Fibroblast of lung (primary cell): ENCODE measurements around the gene NRG2. TPM values are rescaled to one million over a fixed set of nuclear protein-coding genes. Genes with fewer than 3 reads are reported as not detected.

Source experiments
- DNase-seq, 2 donors: peaks; one replicate each; pipeline versions ENCODE4 v3.0.0 to v3.0.0-alpha.2; 2010; ENCODE audit warnings: low read depth in 2 of 2
- H2AFZ ChIP-seq: 2 replicates; pipeline ENCODE4 v1.5.1; 2012; ENCODE audit warnings: low read length, control low read depth, inconsistent platforms
- H3K27ac ChIP-seq: 2 replicates; pipeline ENCODE4 v1.5.1; 2011; ENCODE audit warnings: low read length, control low read depth; ENCODE audit not compliant: insufficient read depth
- H3K27me3 ChIP-seq: 2 replicates; pipeline ENCODE4 v1.5.1; 2011; ENCODE audit warnings: mild to moderate bottlenecking, low read length; ENCODE audit not compliant: control insufficient read depth, insufficient read depth
- H3K36me3 ChIP-seq: 2 replicates; pipeline ENCODE4 v1.5.1; 2011; ENCODE audit warnings: low read length; ENCODE audit not compliant: control insufficient read depth, insufficient read depth
- H3K4me1 ChIP-seq: 2 replicates; pipeline ENCODE4 v1.5.1; 2011; ENCODE audit warnings: low read length; ENCODE audit not compliant: control insufficient read depth, insufficient read depth; ENCODE audit errors: extremely low read depth
- H3K4me2 ChIP-seq: 2 replicates; pipeline ENCODE4 v1.5.1; 2011; ENCODE audit warnings: low read length, control low read depth; ENCODE audit not compliant: insufficient read depth; ENCODE audit errors: extremely low read depth
- H3K4me3 ChIP-seq, 4 experiments: fragments of 200-600 bp in 1 of 4; sonication (generic) in 1 of 4; replicated peaks in 1 of 4; 2 replicates each; pipeline ENCODE4 v1.5.1; 2011 to 2016; ENCODE audit warnings: low read length in 4 of 4, low read depth in 3 of 4, mild to moderate bottlenecking in 3 of 4, control low read depth in 2 of 4, inconsistent platforms in 1 of 4, mixed read lengths in 1 of 4; ENCODE audit not compliant: insufficient read depth in 1 of 4; ENCODE audit errors: control extremely low read depth in 1 of 4
- H3K79me2 ChIP-seq: 2 replicates; pipeline ENCODE4 v1.5.1; 2012; ENCODE audit warnings: mild to moderate bottlenecking, low read length, inconsistent platforms; ENCODE audit not compliant: control insufficient read depth, insufficient read depth
- H3K9ac ChIP-seq: 2 replicates; pipeline ENCODE4 v1.5.1; 2011; ENCODE audit warnings: mild to moderate bottlenecking, low read length, control low read depth; ENCODE audit not compliant: insufficient read depth
- H3K9me3 ChIP-seq: 2 replicates; pipeline ENCODE4 v1.5.1; 2012; ENCODE audit warnings: low read depth, low read length; ENCODE audit not compliant: control insufficient read depth, insufficient read depth
- H4K20me1 ChIP-seq: 2 replicates; pipeline ENCODE4 v1.5.1; 2011; ENCODE audit warnings: low read length; ENCODE audit not compliant: control insufficient read depth, insufficient read depth; ENCODE audit errors: extremely low read depth
- EZH2 ChIP-seq: IDR thresholded peaks from 2 replicates; pipeline ENCODE4 v1.5.1; 2012; ENCODE audit warnings: low read length, control low read depth, mild to moderate bottlenecking; ENCODE audit errors: missing control alignments
- polyA plus RNA-seq, 2 donors: library from polyadenylated mRNA; depleted of rRNA in 1 of 2; stranded (reverse) in 1 of 2; unstranded in 1 of 2; fragments of >200 nt; gene quantifications; 2 replicates each; pipeline ENCODE4 v1.2.1, GENCODE V29; 2011 to 2012; ENCODE audit warnings: missing spikeins in 1 of 2
- total RNA-seq: library from RNA; depleted of rRNA; stranded (reverse); fragments of >200 nt; gene quantifications from 2 replicates; pipeline ENCODE4 v1.2.1, GENCODE V29; 2014
- TF ChIP-seq, protein P1 (sequence below), 2 donors: IDR thresholded peaks in 1 of 2; conservative IDR thresholded peaks in 1 of 2; 1 replicate in 1 of 2; 2 replicates in 1 of 2; pipeline ENCODE4 v1.5.1; 2011 to 2012; ENCODE audit warnings: low read length in 2 of 2, control low read depth in 1 of 2, inconsistent platforms in 1 of 2, low read depth in 1 of 2, mild to moderate bottlenecking in 1 of 2

The NRG2 gene
- total and polyA plus RNA-seq, 2 donors (not counting 1 experiment from before 2014, with no cell fraction given), result 0.28 to 1.3 TPM

DNA sequence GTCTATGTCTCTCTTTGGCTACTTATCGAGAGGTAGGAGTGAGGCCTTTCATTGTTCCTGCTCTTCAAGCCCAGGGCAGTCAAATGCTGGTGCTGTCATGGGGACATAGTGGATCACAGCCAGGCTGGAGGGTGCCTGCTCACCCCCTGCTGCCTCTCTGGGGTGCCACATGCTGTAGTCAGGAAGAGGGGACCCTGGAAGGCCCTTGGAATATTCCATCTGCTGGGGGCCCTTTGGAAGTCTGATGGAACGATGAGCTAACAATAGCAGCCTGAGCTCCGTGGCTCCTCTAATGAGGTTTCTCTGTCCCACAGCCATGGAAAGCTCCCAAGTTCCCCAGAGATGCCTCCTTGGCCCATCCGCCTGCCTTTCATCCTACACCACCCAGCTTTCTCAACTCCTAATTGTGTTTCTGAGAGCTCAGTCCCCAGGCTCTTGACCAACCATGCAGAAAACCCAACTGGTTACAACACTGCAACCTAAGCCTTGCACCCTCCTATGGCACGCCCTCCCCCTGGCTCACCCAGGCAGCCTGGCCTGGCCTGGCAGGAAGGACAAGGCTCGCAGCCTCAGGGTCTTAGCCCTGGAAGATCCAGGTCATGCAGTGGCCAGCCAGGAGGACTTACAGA, 91.7 kb downstream of the NRG2 start:
- H4K20me1 ChIP-seq, result no peaks in the 10 kb centered on the region
- H3K27ac ChIP-seq, result no peak overlapping the region
- peaks cover 6% of the 10 kb centered on the region for H3K27me3 ChIP-seq
- no peaks in the 10 kb centered on the region for H3K79me2 ChIP-seq
- no peak for DNase-seq
- H3K4me1 ChIP-seq, result no peaks in the 10 kb centered on the region
- H3K4me2 ChIP-seq, result no peak overlapping the region
- no peaks in the 10 kb centered on the region for H3K36me3 ChIP-seq
- H3K9me3 ChIP-seq, result no peaks in the 10 kb centered on the region
- no peak overlapping the region for H3K4me3 ChIP-seq
- no peak for TF ChIP-seq EZH2
- TF ChIP-seq, protein P1, sequence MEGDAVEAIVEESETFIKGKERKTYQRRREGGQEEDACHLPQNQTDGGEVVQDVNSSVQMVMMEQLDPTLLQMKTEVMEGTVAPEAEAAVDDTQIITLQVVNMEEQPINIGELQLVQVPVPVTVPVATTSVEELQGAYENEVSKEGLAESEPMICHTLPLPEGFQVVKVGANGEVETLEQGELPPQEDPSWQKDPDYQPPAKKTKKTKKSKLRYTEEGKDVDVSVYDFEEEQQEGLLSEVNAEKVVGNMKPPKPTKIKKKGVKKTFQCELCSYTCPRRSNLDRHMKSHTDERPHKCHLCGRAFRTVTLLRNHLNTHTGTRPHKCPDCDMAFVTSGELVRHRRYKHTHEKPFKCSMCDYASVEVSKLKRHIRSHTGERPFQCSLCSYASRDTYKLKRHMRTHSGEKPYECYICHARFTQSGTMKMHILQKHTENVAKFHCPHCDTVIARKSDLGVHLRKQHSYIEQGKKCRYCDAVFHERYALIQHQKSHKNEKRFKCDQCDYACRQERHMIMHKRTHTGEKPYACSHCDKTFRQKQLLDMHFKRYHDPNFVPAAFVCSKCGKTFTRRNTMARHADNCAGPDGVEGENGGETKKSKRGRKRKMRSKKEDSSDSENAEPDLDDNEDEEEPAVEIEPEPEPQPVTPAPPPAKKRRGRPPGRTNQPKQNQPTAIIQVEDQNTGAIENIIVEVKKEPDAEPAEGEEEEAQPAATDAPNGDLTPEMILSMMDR (conservative IDR thresholded peaks at IDR 0.05 in 1 of 2, IDR thresholded peaks at IDR 0.05 in 1 of 2; ENCODE audit: low read depth in 1 of 2, low read length in 2 of 2), result no peak
- no peak overlapping the region for H2AFZ ChIP-seq
- H3K9ac ChIP-seq, result no peak overlapping the region

DNA sequence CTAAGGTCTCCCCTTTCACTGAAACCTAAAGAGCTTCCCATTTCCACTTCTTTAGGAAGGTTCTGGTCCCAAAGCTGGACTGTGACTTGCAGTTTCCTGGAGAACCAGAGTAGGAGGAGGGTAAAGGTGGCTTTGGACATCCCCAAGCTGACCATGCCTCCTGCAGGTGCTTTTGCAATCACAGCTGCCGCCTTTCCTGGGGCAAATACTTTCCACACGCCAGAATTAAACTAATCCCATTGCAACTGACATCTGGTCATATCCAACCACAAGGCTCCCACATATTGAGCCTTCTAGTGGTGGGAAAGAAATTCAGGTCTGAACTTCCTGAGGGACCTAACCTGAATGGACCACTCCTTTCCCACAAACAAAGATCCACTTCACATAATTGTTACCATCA, 92.7 kb downstream of the NRG2 start:
- Histone ChIP-seq H2AFZ (no peak overlapping the region), H3K4me3 (no peak overlapping the region), H3K9me3 (no peaks in the 10 kb centered on the region), H4K20me1 (no peaks in the 10 kb centered on the region), H3K36me3 (no peaks in the 10 kb centered on the region), H3K4me1 (no peaks in the 10 kb centered on the region), H3K4me2 (no peak overlapping the region), H3K27ac (no peak overlapping the region), H3K27me3 (peaks cover 6% of the 10 kb centered on the region), H3K79me2 (no peaks in the 10 kb centered on the region), H3K9ac (no peak overlapping the region)
- TF ChIP-seq, protein P1 (conservative IDR thresholded peaks at IDR 0.05 in 1 of 2, IDR thresholded peaks at IDR 0.05 in 1 of 2; ENCODE audit: low read depth in 1 of 2, low read length in 2 of 2), result no peak
- no peak for TF ChIP-seq EZH2
- no peak for DNase-seq

DNA sequence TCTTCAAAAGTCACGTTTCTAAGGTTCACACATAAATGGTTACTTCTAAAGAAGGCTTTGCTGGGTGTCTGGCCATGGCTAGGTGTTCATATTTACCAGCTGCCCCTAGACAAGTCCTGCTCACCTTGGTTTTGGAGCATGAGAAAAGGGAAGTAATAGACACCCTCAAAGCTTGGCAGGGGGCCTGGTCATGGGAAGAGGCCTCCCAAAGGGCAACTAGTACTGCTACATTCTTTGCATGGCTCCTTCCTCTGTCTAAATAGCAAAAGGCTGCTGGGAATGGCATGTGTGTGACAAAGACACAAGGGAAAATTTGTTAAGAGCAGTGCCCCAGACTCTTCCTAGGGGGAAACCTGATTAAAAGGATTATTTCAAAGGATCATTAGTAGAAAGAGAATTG, 93.4 kb downstream of the NRG2 start:
- TF ChIP-seq, protein P1 (conservative IDR thresholded peaks at IDR 0.05 in 1 of 2, IDR thresholded peaks at IDR 0.05 in 1 of 2; ENCODE audit: low read depth in 1 of 2, low read length in 2 of 2), result no peak
- TF ChIP-seq EZH2, result no peak

More for the DNA sequence above, 93.4 kb downstream of the NRG2 start:
- H3K36me3 ChIP-seq, result no peaks in the 10 kb centered on the region
- H3K4me3 ChIP-seq, result no peak overlapping the region
- H3K4me1 ChIP-seq, result no peaks in the 10 kb centered on the region
- H4K20me1 ChIP-seq, result no peaks in the 10 kb centered on the region
- peaks cover 6% of the 10 kb centered on the region for H3K27me3 ChIP-seq
- H3K27ac ChIP-seq, result no peak overlapping the region
- no peak overlapping the region for H3K9ac ChIP-seq
- DNase-seq, result no peak
- H3K79me2 ChIP-seq, result no peaks in the 10 kb centered on the region
- H3K4me2 ChIP-seq, result no peak overlapping the region
- H2AFZ ChIP-seq, result no peak overlapping the region
- no peaks in the 10 kb centered on the region for H3K9me3 ChIP-seq
